ENCODE data around the gene TTC27. TPM values are rescaled to one million over a fixed set of nuclear protein-coding genes. Genes with fewer than 3 reads are reported as not detected.
A peak's percentile ranks its signal among the peaks of the same experiment; 100 is the strongest.

Gene TTC27
- total and polyA plus RNA-seq, 2 of the 13 experiments (the other 11 are each of a cell fraction or from before 2014, with no cell fraction given): 26.7 to 44.7 TPM

DNA sequence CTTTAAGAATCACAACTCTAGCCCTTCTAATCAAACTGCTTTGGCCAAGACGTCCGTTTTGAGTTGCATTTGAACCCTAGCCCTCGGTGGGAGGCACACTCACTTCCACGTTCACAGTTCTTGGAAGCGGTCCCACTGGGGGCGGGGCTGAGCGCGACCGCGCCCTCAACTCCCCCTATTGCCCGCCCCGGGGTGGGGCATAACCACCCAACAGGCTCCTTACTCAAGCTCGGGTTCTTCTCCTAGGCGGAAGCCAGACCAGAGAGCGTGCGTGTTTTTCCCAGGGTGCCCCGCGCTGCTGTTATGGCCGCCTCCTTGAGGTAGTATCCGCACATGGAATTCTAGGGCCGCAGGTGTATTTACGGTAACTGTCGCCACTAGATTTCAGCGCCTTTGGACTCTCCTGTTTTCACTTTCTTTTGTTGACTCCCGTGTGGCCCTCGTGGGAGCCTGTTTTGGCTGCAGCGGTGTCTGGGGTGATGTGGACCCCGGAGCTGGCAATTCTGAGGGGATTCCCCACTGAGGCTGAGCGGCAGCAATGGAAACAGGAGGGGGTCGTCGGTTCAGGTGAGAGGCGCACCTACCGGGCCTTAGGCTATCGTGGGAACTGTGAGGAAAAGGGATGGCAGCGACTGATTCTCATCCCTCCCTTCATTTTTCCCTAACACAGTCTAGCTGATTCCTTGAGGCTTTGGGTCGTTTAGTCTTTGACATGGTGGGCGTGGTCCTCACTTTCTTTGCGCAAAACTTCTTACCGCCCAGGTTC is at the start of gene TTC27 (continued):
- TF ChIP-seq, protein P1, sequence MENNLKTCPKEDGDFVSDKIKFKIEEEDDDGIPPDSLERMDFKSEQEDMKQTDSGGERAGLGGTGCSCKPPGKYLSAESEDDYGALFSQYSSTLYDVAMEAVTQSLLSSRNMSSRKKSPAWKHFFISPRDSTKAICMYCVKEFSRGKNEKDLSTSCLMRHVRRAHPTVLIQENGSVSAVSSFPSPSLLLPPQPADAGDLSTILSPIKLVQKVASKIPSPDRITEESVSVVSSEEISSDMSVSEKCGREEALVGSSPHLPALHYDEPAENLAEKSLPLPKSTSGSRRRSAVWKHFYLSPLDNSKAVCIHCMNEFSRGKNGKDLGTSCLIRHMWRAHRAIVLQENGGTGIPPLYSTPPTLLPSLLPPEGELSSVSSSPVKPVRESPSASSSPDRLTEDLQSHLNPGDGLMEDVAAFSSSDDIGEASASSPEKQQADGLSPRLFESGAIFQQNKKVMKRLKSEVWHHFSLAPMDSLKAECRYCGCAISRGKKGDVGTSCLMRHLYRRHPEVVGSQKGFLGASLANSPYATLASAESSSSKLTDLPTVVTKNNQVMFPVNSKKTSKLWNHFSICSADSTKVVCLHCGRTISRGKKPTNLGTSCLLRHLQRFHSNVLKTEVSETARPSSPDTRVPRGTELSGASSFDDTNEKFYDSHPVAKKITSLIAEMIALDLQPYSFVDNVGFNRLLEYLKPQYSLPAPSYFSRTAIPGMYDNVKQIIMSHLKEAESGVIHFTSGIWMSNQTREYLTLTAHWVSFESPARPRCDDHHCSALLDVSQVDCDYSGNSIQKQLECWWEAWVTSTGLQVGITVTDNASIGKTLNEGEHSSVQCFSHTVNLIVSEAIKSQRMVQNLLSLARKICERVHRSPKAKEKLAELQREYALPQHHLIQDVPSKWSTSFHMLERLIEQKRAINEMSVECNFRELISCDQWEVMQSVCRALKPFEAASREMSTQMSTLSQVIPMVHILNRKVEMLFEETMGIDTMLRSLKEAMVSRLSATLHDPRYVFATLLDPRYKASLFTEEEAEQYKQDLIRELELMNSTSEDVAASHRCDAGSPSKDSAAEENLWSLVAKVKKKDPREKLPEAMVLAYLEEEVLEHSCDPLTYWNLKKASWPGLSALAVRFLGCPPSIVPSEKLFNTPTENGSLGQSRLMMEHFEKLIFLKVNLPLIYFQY (CRISPR knock-in tag; IDR thresholded peaks at IDR 0.05; ENCODE audit: borderline replicate concordance): peak; percentile 80
- TF ChIP-seq KAT8 (CRISPR knock-in tag; IDR thresholded peaks at IDR 0.05) (peak; percentile 99), DMAP1 (CRISPR knock-in tag; IDR thresholded peaks at IDR 0.05) (peak; percentile 96), DNMT3B (CRISPR knock-in tag; conservative IDR thresholded peaks at IDR 0.05) (peak; percentile 88; the same call in 1 of the 2 replicates), NFYB (CRISPR knock-in tag; IDR thresholded peaks at IDR 0.05) (peak; percentile 46; the same call in 1 of the 2 replicates), ZNF234 (CRISPR knock-in tag; conservative IDR thresholded peaks at IDR 0.05) (no peak), ZC3H13 (CRISPR knock-in tag; IDR thresholded peaks at IDR 0.05) (peak; percentile 75; the same call in 1 of the 2 replicates), MED8 (CRISPR knock-in tag; IDR thresholded peaks at IDR 0.05; ENCODE audit: insufficient replicate concordance) (peak; percentile 56), ZNF230 (CRISPR knock-in tag; IDR thresholded peaks at IDR 0.05) (peak; percentile 75; the same call in 1 of the 2 replicates), SP1 (IDR thresholded peaks at IDR 0.05) (no peak), SP1 (CRISPR knock-in tag; IDR thresholded peaks at IDR 0.05) (peak; percentile 85; the same call in 1 of the 2 replicates), TP53 (CRISPR knock-in tag; conservative IDR thresholded peaks at IDR 0.05) (0 out of 2 replicates have a peak, but pooled peaks have one; percentile 69), ZNF329 (CRISPR knock-in tag; IDR thresholded peaks at IDR 0.05; ENCODE audit: low read depth) (0 out of 2 replicates have a peak, but pooled peaks have one; percentile 21), ETV5 (CRISPR knock-in tag; IDR thresholded peaks at IDR 0.05; ENCODE audit: borderline replicate concordance) (peak; percentile 72)
- TF ChIP-seq, protein P2, sequence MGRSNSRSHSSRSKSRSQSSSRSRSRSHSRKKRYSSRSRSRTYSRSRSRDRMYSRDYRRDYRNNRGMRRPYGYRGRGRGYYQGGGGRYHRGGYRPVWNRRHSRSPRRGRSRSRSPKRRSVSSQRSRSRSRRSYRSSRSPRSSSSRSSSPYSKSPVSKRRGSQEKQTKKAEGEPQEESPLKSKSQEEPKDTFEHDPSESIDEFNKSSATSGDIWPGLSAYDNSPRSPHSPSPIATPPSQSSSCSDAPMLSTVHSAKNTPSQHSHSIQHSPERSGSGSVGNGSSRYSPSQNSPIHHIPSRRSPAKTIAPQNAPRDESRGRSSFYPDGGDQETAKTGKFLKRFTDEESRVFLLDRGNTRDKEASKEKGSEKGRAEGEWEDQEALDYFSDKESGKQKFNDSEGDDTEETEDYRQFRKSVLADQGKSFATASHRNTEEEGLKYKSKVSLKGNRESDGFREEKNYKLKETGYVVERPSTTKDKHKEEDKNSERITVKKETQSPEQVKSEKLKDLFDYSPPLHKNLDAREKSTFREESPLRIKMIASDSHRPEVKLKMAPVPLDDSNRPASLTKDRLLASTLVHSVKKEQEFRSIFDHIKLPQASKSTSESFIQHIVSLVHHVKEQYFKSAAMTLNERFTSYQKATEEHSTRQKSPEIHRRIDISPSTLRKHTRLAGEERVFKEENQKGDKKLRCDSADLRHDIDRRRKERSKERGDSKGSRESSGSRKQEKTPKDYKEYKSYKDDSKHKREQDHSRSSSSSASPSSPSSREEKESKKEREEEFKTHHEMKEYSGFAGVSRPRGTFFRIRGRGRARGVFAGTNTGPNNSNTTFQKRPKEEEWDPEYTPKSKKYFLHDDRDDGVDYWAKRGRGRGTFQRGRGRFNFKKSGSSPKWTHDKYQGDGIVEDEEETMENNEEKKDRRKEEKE (IDR thresholded peaks at IDR 0.05): no peak
- TF ChIP-seq, protein P3, sequence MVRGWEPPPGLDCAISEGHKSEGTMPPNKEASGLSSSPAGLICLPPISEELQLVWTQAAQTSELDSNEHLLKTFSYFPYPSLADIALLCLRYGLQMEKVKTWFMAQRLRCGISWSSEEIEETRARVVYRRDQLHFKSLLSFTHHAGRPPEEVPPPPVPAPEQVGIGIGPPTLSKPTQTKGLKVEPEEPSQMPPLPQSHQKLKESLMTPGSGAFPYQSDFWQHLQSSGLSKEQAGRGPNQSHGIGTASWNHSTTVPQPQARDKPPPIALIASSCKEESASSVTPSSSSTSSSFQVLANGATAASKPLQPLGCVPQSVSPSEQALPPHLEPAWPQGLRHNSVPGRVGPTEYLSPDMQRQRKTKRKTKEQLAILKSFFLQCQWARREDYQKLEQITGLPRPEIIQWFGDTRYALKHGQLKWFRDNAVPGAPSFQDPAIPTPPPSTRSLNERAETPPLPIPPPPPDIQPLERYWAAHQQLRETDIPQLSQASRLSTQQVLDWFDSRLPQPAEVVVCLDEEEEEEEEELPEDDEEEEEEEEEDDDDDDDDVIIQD (CRISPR knock-in tag; IDR thresholded peaks at IDR 0.05; ENCODE audit: low read depth): peak; percentile 83
- TF ChIP-seq, protein P4, sequence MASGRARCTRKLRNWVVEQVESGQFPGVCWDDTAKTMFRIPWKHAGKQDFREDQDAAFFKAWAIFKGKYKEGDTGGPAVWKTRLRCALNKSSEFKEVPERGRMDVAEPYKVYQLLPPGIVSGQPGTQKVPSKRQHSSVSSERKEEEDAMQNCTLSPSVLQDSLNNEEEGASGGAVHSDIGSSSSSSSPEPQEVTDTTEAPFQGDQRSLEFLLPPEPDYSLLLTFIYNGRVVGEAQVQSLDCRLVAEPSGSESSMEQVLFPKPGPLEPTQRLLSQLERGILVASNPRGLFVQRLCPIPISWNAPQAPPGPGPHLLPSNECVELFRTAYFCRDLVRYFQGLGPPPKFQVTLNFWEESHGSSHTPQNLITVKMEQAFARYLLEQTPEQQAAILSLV (CRISPR knock-in tag; IDR thresholded peaks at IDR 0.05; ENCODE audit: borderline replicate concordance): 0 out of 2 replicates have a peak, but pooled peaks have one; percentile 21
- TF ChIP-seq, protein P5, sequence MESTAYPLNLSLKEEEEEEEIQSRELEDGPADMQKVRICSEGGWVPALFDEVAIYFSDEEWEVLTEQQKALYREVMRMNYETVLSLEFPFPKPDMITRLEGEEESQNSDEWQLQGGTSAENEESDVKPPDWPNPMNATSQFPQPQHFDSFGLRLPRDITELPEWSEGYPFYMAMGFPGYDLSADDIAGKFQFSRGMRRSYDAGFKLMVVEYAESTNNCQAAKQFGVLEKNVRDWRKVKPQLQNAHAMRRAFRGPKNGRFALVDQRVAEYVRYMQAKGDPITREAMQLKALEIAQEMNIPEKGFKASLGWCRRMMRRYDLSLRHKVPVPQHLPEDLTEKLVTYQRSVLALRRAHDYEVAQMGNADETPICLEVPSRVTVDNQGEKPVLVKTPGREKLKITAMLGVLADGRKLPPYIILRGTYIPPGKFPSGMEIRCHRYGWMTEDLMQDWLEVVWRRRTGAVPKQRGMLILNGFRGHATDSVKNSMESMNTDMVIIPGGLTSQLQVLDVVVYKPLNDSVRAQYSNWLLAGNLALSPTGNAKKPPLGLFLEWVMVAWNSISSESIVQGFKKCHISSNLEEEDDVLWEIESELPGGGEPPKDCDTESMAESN (CRISPR knock-in tag; conservative IDR thresholded peaks at IDR 0.05): peak; percentile 94

Measured in HepG2 (cell line).